Left forelimb (tissue), 1 donor: ENCODE results near the gene ZNF79.

Experiments used
- DNase-seq: peaks from one replicate; pipeline ENCODE4 v3.0.0-alpha.2; 2018; ENCODE audit warnings: low spot score

Gene ZNF79

GRCh38 chr9:127398715-127399400 lies 25.3 kb upstream of the ZNF79 start:
- no peak for DNase-seq

GRCh38 chr9:127399736-127400269 lies 24.4 kb upstream of the ZNF79 start:
- no peak for DNase-seq

GRCh38 chr9:127402401-127403090 lies 21.6 kb upstream of the ZNF79 start:
- no peak for DNase-seq

GRCh38 chr9:127403507-127404192 lies 20.5 kb upstream of the ZNF79 start:
- no peak for DNase-seq

GRCh38 chr9:127404631-127405030 lies 19.6 kb upstream of the ZNF79 start:
- no peak for DNase-seq

- DNase-seq = no peak
Observed at GRCh38 chr9:127405344-127406125, 18.6 kb upstream of the ZNF79 start.

GRCh38 chr9:127406799-127407491 lies 17.2 kb upstream of the ZNF79 start:
- no peak for DNase-seq

GRCh38 chr9:127407492-127407843 lies 16.7 kb upstream of the ZNF79 start:
- DNase-seq = no peak

- no peak for DNase-seq
Observed at GRCh38 chr9:127411122-127411521, 13.1 kb upstream of the ZNF79 start.

- no peak for DNase-seq
Observed at GRCh38 chr9:127415141-127415540, 9.0 kb upstream of the ZNF79 start.

GRCh38 chr9:127415657-127416056 lies 8.5 kb upstream of the ZNF79 start:
- no peak for DNase-seq

GRCh38 chr9:127417131-127418036 lies 6.8 kb upstream of the ZNF79 start:
- DNase-seq = no peak

GRCh38 chr9:127418037-127418471 lies 6.1 kb upstream of the ZNF79 start:
- DNase-seq = no peak

- DNase-seq = no peak
Observed at GRCh38 chr9:127419348-127419747, 4.8 kb upstream of the ZNF79 start.

GRCh38 chr9:127421057-127421456 lies 3.1 kb upstream of the ZNF79 start:
- DNase-seq = no peak

GRCh38 chr9:127422133-127422782 lies 1.9 kb upstream of the ZNF79 start:
- no peak for DNase-seq

GRCh38 chr9:127422787-127423186 lies 1.4 kb upstream of the ZNF79 start:
- DNase-seq = no peak

GRCh38 chr9:127423476-127423933 lies 677 bp upstream of the ZNF79 start:
- DNase-seq = no peak

GRCh38 chr9:127424676-127424999 lies 456 bp downstream of the ZNF79 start:
- DNase-seq = no peak

- DNase-seq = no peak
Observed at GRCh38 chr9:127426756-127427155, 2.6 kb downstream of the ZNF79 start.
